ENCODE results near the gene ANKRD29. TPM values are rescaled to one million over a fixed set of nuclear protein-coding genes. Genes with fewer than 3 reads are reported as not detected.

The ANKRD29 gene
- total RNA-seq, 1 experiment from 2014 or later: 8.2 TPM

GRCh38 chr18:23605941-23606340 is 56.8 kb downstream of the ANKRD29 start:
- no peaks in the 10 kb centered on the region for H3K27me3 Mint-ChIP-seq (ENCODE audit: insufficient read depth, unreplicated experiment)
- no peak for DNase-seq
- no peak overlapping the region for H3K27ac Mint-ChIP-seq (ENCODE audit: unreplicated experiment)
- no TSS peak for BruUV-seq (replicated peaks)
- H3K4me1 Mint-ChIP-seq (ENCODE audit: low read depth, unreplicated experiment): peaks cover 10% of the 10 kb centered on the region
- H3K9me3 ChIP-seq: no peaks in the 10 kb centered on the region
- H3K36me3 ChIP-seq (ENCODE audit: control insufficient read depth, insufficient read depth, low read length): no peaks in the 10 kb centered on the region
- H3K36me3 Mint-ChIP-seq (ENCODE audit: insufficient read depth, unreplicated experiment): peaks cover 6% of the 10 kb centered on the region
- no peaks in the 10 kb centered on the region for H3K27me3 ChIP-seq (replicated peaks; ENCODE audit: control insufficient read depth, insufficient read depth, low read length)
- ChIA-PET CTCF (no interaction called here), POLR2A (no interaction called here)
- TF ChIP-seq CTCF (IDR thresholded peaks at IDR 0.05; ENCODE audit: insufficient read depth in 1 of 2, low read depth in 1 of 2, low read length in 1 of 2, severe bottlenecking in 1 of 2, unreplicated experiment in 1 of 2): no peak
- no peaks in the 10 kb centered on the region for H3K9me3 Mint-ChIP-seq (ENCODE audit: unreplicated experiment)
- no peak overlapping the region for H3K4me3 Mint-ChIP-seq (ENCODE audit: unreplicated experiment)
- no peak overlapping the region for H3K4me3 ChIP-seq (ENCODE audit: low read depth, low read length)
- intact Hi-C loops (cut with micrococcal nuclease; ENCODE audit: unreplicated experiment): no loop called here
- H3K4me1 ChIP-seq: peaks cover 11% of the 10 kb centered on the region

- no peaks in the 10 kb centered on the region for H3K36me3 ChIP-seq (ENCODE audit: control insufficient read depth, insufficient read depth, low read length)
- no peaks in the 10 kb centered on the region for H3K27me3 ChIP-seq (replicated peaks; ENCODE audit: control insufficient read depth, insufficient read depth, low read length)
- no peaks in the 10 kb centered on the region for H3K4me1 Mint-ChIP-seq (ENCODE audit: low read depth, unreplicated experiment)
- H3K36me3 Mint-ChIP-seq (ENCODE audit: insufficient read depth, unreplicated experiment): no peaks in the 10 kb centered on the region
- H3K9me3 ChIP-seq: no peaks in the 10 kb centered on the region
- DNase-seq: no peak
- H3K4me3 Mint-ChIP-seq (ENCODE audit: unreplicated experiment): no peak overlapping the region
- no peaks in the 10 kb centered on the region for H3K9me3 Mint-ChIP-seq (ENCODE audit: unreplicated experiment)
- POLR2A ChIA-PET: no interaction called here
- no peaks in the 10 kb centered on the region for H3K4me1 ChIP-seq
- no peaks in the 10 kb centered on the region for H3K27me3 Mint-ChIP-seq (ENCODE audit: insufficient read depth, unreplicated experiment)
- no TSS peak for BruUV-seq (replicated peaks)
- H3K4me3 ChIP-seq (ENCODE audit: low read depth, low read length): no peak overlapping the region
- TF ChIP-seq CTCF (IDR thresholded peaks at IDR 0.05; ENCODE audit: insufficient read depth in 1 of 2, low read depth in 1 of 2, low read length in 1 of 2, severe bottlenecking in 1 of 2, unreplicated experiment in 1 of 2): no peak
- CTCF ChIA-PET: no interaction called here
- H3K27ac Mint-ChIP-seq (ENCODE audit: unreplicated experiment): no peak overlapping the region
- intact Hi-C loops (cut with micrococcal nuclease; ENCODE audit: unreplicated experiment): no loop called here
Measured at GRCh38 chr18:23599809-23600208, 62.9 kb downstream of the ANKRD29 start.

- no peak for TF ChIP-seq CTCF (IDR thresholded peaks at IDR 0.05; ENCODE audit: insufficient read depth in 1 of 2, low read depth in 1 of 2, low read length in 1 of 2, severe bottlenecking in 1 of 2, unreplicated experiment in 1 of 2)
- no peak for DNase-seq
- Histone ChIP-seq H3K36me3 (ENCODE audit: control insufficient read depth, insufficient read depth, low read length) (no peaks in the 10 kb centered on the region), H3K4me3 (ENCODE audit: low read depth, low read length) (no peak overlapping the region), H3K4me1 (no peaks in the 10 kb centered on the region), H3K9me3 (no peaks in the 10 kb centered on the region), H3K27me3 (replicated peaks; ENCODE audit: control insufficient read depth, insufficient read depth, low read length) (no peaks in the 10 kb centered on the region)
- no peak overlapping the region for H3K4me3 Mint-ChIP-seq (ENCODE audit: unreplicated experiment)
- no peak overlapping the region for H3K27ac Mint-ChIP-seq (ENCODE audit: unreplicated experiment)
- H3K36me3 Mint-ChIP-seq (ENCODE audit: insufficient read depth, unreplicated experiment): no peaks in the 10 kb centered on the region
- intact Hi-C loops (cut with micrococcal nuclease; ENCODE audit: unreplicated experiment): no loop called here
- POLR2A ChIA-PET: no interaction called here
- CTCF ChIA-PET: no interaction called here
- BruUV-seq (replicated peaks): no TSS peak
- no peaks in the 10 kb centered on the region for H3K4me1 Mint-ChIP-seq (ENCODE audit: low read depth, unreplicated experiment)
- no peaks in the 10 kb centered on the region for H3K9me3 Mint-ChIP-seq (ENCODE audit: unreplicated experiment)
- H3K27me3 Mint-ChIP-seq (ENCODE audit: insufficient read depth, unreplicated experiment): no peaks in the 10 kb centered on the region
Measured at GRCh38 chr18:23596183-23596582, 66.5 kb downstream of the ANKRD29 start.

Data from Caco-2 (cell line).